ENCODE measurements around the gene LSP1. TPM values are rescaled to one million over a fixed set of nuclear protein-coding genes. Genes with fewer than 3 reads are reported as not detected.

The LSP1 gene
- total and polyA plus RNA-seq, 8 donors, result 2.4 to 26.8 (median 9.9) TPM

GRCh38 chr11:1920128-1920908 is 67.4 kb downstream of the LSP1 start:
- DNase-seq (peak in 2 of 6 donors; percentile 54 to 63), ATAC-seq (no peak), FAIRE-seq (no peak)
- Histone ChIP-seq H3K4me3 (no peak overlapping the region), H3K9me3 (no peaks in the 10 kb centered on the region), H3K27ac (no peak overlapping the region), H3K27me3 (no peaks in the 10 kb centered on the region), H3K4me1 (no peaks in the 10 kb centered on the region), H3K36me3 (no peaks in the 10 kb centered on the region)
- 78 to 87% methylated on average over 22 to 25 of the region's 25 CpGs for WGBS, 2 donors
- intact Hi-C loops (cut with DNase I), result loop anchor here in 1 of 3 donors (10.0 kb wide), 2 partner anchors 224 to 226 kb away; partner anchors contain the start of gene KRTAP5-6
- TF ChIP-seq CTCF (IDR thresholded peaks at IDR 0.05), result no peak

GRCh38 chr11:1920909-1921573 is 68.2 kb downstream of the LSP1 start:
- TF ChIP-seq CTCF (IDR thresholded peaks at IDR 0.05), result no peak
- Histone ChIP-seq H3K4me3 (no peak overlapping the region), H3K9me3 (no peaks in the 10 kb centered on the region), H3K36me3 (no peaks in the 10 kb centered on the region), H3K4me1 (no peaks in the 10 kb centered on the region), H3K27ac (no peak overlapping the region), H3K27me3 (no peaks in the 10 kb centered on the region)
- intact Hi-C loops (cut with DNase I), result loop anchor here in 1 of 3 donors (10.0 kb wide), 2 partner anchors 224 to 226 kb away; partner anchors contain the start of gene KRTAP5-6
- ATAC-seq (no peak), FAIRE-seq (no peak), DNase-seq (peak in 1 of 6 donors; percentile 20)
- WGBS, 2 donors, result 65 to 74% methylated on average over 21 of the region's 21 CpGs

- Histone ChIP-seq H3K4me3 (no peak overlapping the region), H3K4me1 (no peaks in the 10 kb centered on the region), H3K9me3 (no peaks in the 10 kb centered on the region), H3K27me3 (no peaks in the 10 kb centered on the region), H3K27ac (no peak overlapping the region), H3K36me3 (no peaks in the 10 kb centered on the region)
- peak in 3 of 6 donors; percentile 43 to 58 (median 58) for DNase-seq
- WGBS, 2 donors, result 51 to 72% methylated on average over 18 of the region's 18 CpGs
- TF ChIP-seq CTCF (IDR thresholded peaks at IDR 0.05), result no peak
- no peak for FAIRE-seq
- intact Hi-C loops (cut with DNase I), result loop anchor here in 1 of 3 donors (10.0 kb wide), 2 partner anchors 223 to 227 kb away; partner anchors contain the start of gene KRTAP5-6
- ATAC-seq, result peak in 2 of 4 donors; percentile 7 to 32
Observed at GRCh38 chr11:1921574-1922141, 68.8 kb downstream of the LSP1 start.

GRCh38 chr11:1922481-1923081 is 69.7 kb downstream of the LSP1 start:
- ATAC-seq (no peak), FAIRE-seq (no peak), DNase-seq (peak in 2 of 6 donors; percentile 27 to 44)
- no peak overlapping the region for H3K27ac ChIP-seq
- no peaks in the 10 kb centered on the region for H3K27me3 ChIP-seq
- no peaks in the 10 kb centered on the region for H3K9me3 ChIP-seq
- intact Hi-C loops (cut with DNase I), result loop anchor here in 1 of 3 donors (10.0 kb wide), 2 partner anchors 222 to 228 kb away; partner anchors contain the start of gene KRTAP5-6
- H3K4me3 ChIP-seq, result no peak overlapping the region
- no peaks in the 10 kb centered on the region for H3K4me1 ChIP-seq
- TF ChIP-seq CTCF (IDR thresholded peaks at IDR 0.05), result no peak
- H3K36me3 ChIP-seq, result no peaks in the 10 kb centered on the region
- WGBS, 2 donors, result 60 to 71% methylated on average over 12 to 14 of the region's 14 CpGs
